Parathyroid adenoma (tissue), 2 donors: Measurements from ENCODE around the gene SPACA5B.
"Not testable (repeated sequence)": the region's sequence is repeated elsewhere in the genome, so short reads cannot be mapped to it uniquely, and the experiment has no call there.

ENCODE experiments used
- H2AFZ ChIP-seq: fragments of 300-600 bp; sonication (generic); one replicate; pipeline ENCODE4 v1.7.0; 2017; ENCODE audit warnings: antibody characterized with exemption, mild to moderate bottlenecking
- H3K27ac ChIP-seq: fragments of 300-600 bp; sonication (generic); one replicate; pipeline ENCODE4 v1.7.0; 2017
- H3K27me3 ChIP-seq: fragments of 300-600 bp; sonication (generic); one replicate; pipeline ENCODE4 v1.7.0; 2017; ENCODE audit warnings: low read length; ENCODE audit not compliant: control insufficient read depth, insufficient read depth
- H3K36me3 ChIP-seq: fragments of 300-600 bp; sonication (generic); one replicate; pipeline ENCODE4 v1.7.0; 2017; ENCODE audit warnings: low read length; ENCODE audit not compliant: control insufficient read depth, insufficient read depth
- H3K4me1 ChIP-seq: fragments of 300-600 bp; sonication (generic); one replicate; pipeline ENCODE4 v1.7.0; 2017; ENCODE audit warnings: control low read depth
- H3K4me2 ChIP-seq: fragments of 300-600 bp; sonication (generic); one replicate; pipeline ENCODE4 v1.7.0; 2017; ENCODE audit warnings: low read length
- H3K4me3 ChIP-seq: fragments of 300-600 bp; sonication (generic); one replicate; pipeline ENCODE4 v1.7.0; 2017; ENCODE audit warnings: low read depth, low read length
- H3K79me2 ChIP-seq: fragments of 300-600 bp; sonication (generic); one replicate; pipeline ENCODE4 v1.7.0; 2017; ENCODE audit warnings: control low read depth
- H3K9ac ChIP-seq: fragments of 300-600 bp; sonication (generic); one replicate; pipeline ENCODE4 v1.7.0; 2017; ENCODE audit warnings: mild to moderate bottlenecking
- H3K9me3 ChIP-seq: fragments of 300-600 bp; sonication (generic); one replicate; pipeline ENCODE4 v1.7.0; 2017; ENCODE audit warnings: low read length; ENCODE audit not compliant: control insufficient read depth
- CTCF ChIP-seq: fragments of 300-600 bp; sonication (generic); IDR thresholded peaks from one replicate; pipeline ENCODE4 v1.7.0; 2017; ENCODE audit warnings: antibody characterized with exemption, mild to moderate bottlenecking
- donor health status: primary hyperparathyroidism.

The SPACA5B gene

GRCh38 chrX:48101443-48101842 lies 29.0 kb upstream of the SPACA5B start:
- Histone ChIP-seq H3K4me1 (no peaks in the 10 kb centered on the region), H3K36me3 (no peaks in the 10 kb centered on the region), H3K27me3 (no peaks in the 10 kb centered on the region), H3K4me2 (no peak overlapping the region), H2AFZ (no peak overlapping the region), H3K79me2 (no peaks in the 10 kb centered on the region), H3K27ac (no peak overlapping the region), H3K9me3 (no peaks in the 10 kb centered on the region), H3K9ac (no peak overlapping the region), H3K4me3 (no peak overlapping the region)
- TF ChIP-seq CTCF: no peak

- no peak for TF ChIP-seq CTCF
- H2AFZ ChIP-seq: no peak overlapping the region
- no peaks in the 10 kb centered on the region for H3K36me3 ChIP-seq
- no peaks in the 10 kb centered on the region for H3K79me2 ChIP-seq
- no peak overlapping the region for H3K27ac ChIP-seq
- no peak overlapping the region for H3K4me3 ChIP-seq
- H3K27me3 ChIP-seq: no peaks in the 10 kb centered on the region
- no peak overlapping the region for H3K4me2 ChIP-seq
- H3K9ac ChIP-seq: no peak overlapping the region
- H3K4me1 ChIP-seq: no peaks in the 10 kb centered on the region
- H3K9me3 ChIP-seq: no peaks in the 10 kb centered on the region
Observed at GRCh38 chrX:48102874-48103374, 27.5 kb upstream of the SPACA5B start.

GRCh38 chrX:48107717-48108116 lies 22.7 kb upstream of the SPACA5B start:
- Histone ChIP-seq H3K4me3 (no peak overlapping the region), H3K4me2 (no peak overlapping the region), H3K79me2 (no peaks in the 10 kb centered on the region), H3K4me1 (no peaks in the 10 kb centered on the region), H2AFZ (no peak overlapping the region), H3K36me3 (no peaks in the 10 kb centered on the region), H3K9me3 (no peaks in the 10 kb centered on the region), H3K9ac (no peak overlapping the region), H3K27me3 (no peaks in the 10 kb centered on the region), H3K27ac (no peak overlapping the region)
- TF ChIP-seq CTCF: no peak

GRCh38 chrX:48125286-48125685 lies 5.1 kb upstream of the SPACA5B start:
- not testable (repeated sequence) for H3K79me2 ChIP-seq, H3K4me3 ChIP-seq, H3K9me3 ChIP-seq, H3K27ac ChIP-seq, H3K4me1 ChIP-seq, H3K27me3 ChIP-seq, H3K9ac ChIP-seq, H3K36me3 ChIP-seq, H3K4me2 ChIP-seq, H2AFZ ChIP-seq

- H3K4me3 ChIP-seq, H3K4me2 ChIP-seq, H3K79me2 ChIP-seq, H3K36me3 ChIP-seq, H3K4me1 ChIP-seq, H2AFZ ChIP-seq, H3K9ac ChIP-seq, H3K27me3 ChIP-seq, H3K9me3 ChIP-seq, H3K27ac ChIP-seq: not testable (repeated sequence)
Observed at GRCh38 chrX:48132308-48132844, 1.9 kb downstream of the SPACA5B start.

- H3K27me3 ChIP-seq, H3K9me3 ChIP-seq, H3K4me2 ChIP-seq, H3K79me2 ChIP-seq, H3K4me1 ChIP-seq, H3K36me3 ChIP-seq, H2AFZ ChIP-seq, H3K9ac ChIP-seq, H3K4me3 ChIP-seq, H3K27ac ChIP-seq: not testable (repeated sequence)
Observed at GRCh38 chrX:48139076-48139475, 8.7 kb downstream of the SPACA5B start.

- not testable (repeated sequence) for H3K79me2 ChIP-seq, H3K27me3 ChIP-seq, H3K36me3 ChIP-seq
Observed at GRCh38 chrX:48141810-48142508, 11.5 kb downstream of the SPACA5B start.

GRCh38 chrX:48142697-48143096 lies 12.3 kb downstream of the SPACA5B start:
- not testable (repeated sequence) for H2AFZ ChIP-seq, H3K36me3 ChIP-seq, H3K9me3 ChIP-seq

More at GRCh38 chrX:48141810-48142508, 11.5 kb downstream of the SPACA5B start:
- not testable (repeated sequence) for H3K4me3 ChIP-seq, H2AFZ ChIP-seq, H3K4me1 ChIP-seq, H3K27ac ChIP-seq, H3K9ac ChIP-seq, H3K4me2 ChIP-seq, H3K9me3 ChIP-seq

More at GRCh38 chrX:48142697-48143096, 12.3 kb downstream of the SPACA5B start:
- H3K79me2 ChIP-seq, H3K27ac ChIP-seq, H3K27me3 ChIP-seq, H3K4me1 ChIP-seq, H3K4me2 ChIP-seq, H3K9ac ChIP-seq, H3K4me3 ChIP-seq: not testable (repeated sequence)
